H9 (cell line): ENCODE measurements around the gene TMC3. TPM values are rescaled to one million over a fixed set of nuclear protein-coding genes. Genes with fewer than 3 reads are reported as not detected.

ENCODE experiments used
- DNase-seq: peaks from one replicate; pipeline ENCODE4 v3.0.0-alpha.2; 2017
- H2AFZ ChIP-seq: one replicate; pipeline ENCODE4 v1.6.1; 2013; ENCODE audit warnings: mild to moderate bottlenecking, low read length, control low read depth, moderate library complexity
- H2AK5ac ChIP-seq: 2 replicates; pipeline ENCODE4 v1.6.1; 2013; ENCODE audit warnings: low read length, control low read depth, mixed read lengths; ENCODE audit not compliant: insufficient read length
- H2BK120ac ChIP-seq: one replicate; pipeline ENCODE4 v1.6.1; 2013; ENCODE audit warnings: low read depth, mild to moderate bottlenecking, low read length, control low read depth, inconsistent platforms; ENCODE audit not compliant: poor library complexity, severe bottlenecking
- H2BK12ac ChIP-seq: 2 replicates; pipeline ENCODE4 v1.6.1; 2013; ENCODE audit warnings: low read length, control low read depth, mixed read lengths, low read depth; ENCODE audit not compliant: insufficient read length
- H2BK15ac ChIP-seq: 2 replicates; pipeline ENCODE4 v1.6.1; 2013; ENCODE audit warnings: low read depth, low read length, control low read depth
- H2BK20ac ChIP-seq: one replicate; pipeline ENCODE4 v1.6.1; 2013; ENCODE audit warnings: low read depth, mild to moderate bottlenecking, low read length, control low read depth, inconsistent platforms; ENCODE audit not compliant: poor library complexity, severe bottlenecking
- H2BK5ac ChIP-seq: 2 replicates; pipeline ENCODE4 v1.6.1; 2013; ENCODE audit warnings: low read length, control low read depth, mixed read lengths; ENCODE audit not compliant: insufficient read length
- H3K14ac ChIP-seq: 2 replicates; pipeline ENCODE4 v1.6.1; 2013; ENCODE audit warnings: low read length, control low read depth; ENCODE audit not compliant: insufficient read depth
- H3K18ac ChIP-seq: 2 replicates; pipeline ENCODE4 v1.6.1; 2013; ENCODE audit warnings: low read depth, mild to moderate bottlenecking, mixed read lengths, low read length, control low read depth; ENCODE audit not compliant: insufficient read length
- H3K23ac ChIP-seq: 2 replicates; pipeline ENCODE4 v1.6.1; 2013; ENCODE audit warnings: low read length, control low read depth, mixed read lengths, low read depth; ENCODE audit not compliant: insufficient read length
- H3K23me2 ChIP-seq: 2 replicates; pipeline ENCODE4 v1.6.1; 2013; ENCODE audit warnings: low read depth, mild to moderate bottlenecking, mixed read lengths, low read length, control low read depth; ENCODE audit not compliant: insufficient read length, poor library complexity, severe bottlenecking
- H3K27ac ChIP-seq: 2 replicates; pipeline ENCODE4 v1.5.1; 2013; ENCODE audit warnings: low read length, control low read depth, mixed read lengths, low read depth; ENCODE audit not compliant: insufficient read length
- H3K27me3 ChIP-seq: 2 replicates; pipeline ENCODE4 v1.6.1; 2013; ENCODE audit warnings: low read length, control low read depth, inconsistent platforms; ENCODE audit not compliant: insufficient read depth
- H3K4ac ChIP-seq: 2 replicates; pipeline ENCODE4 v1.6.1; 2013; ENCODE audit warnings: low read depth, mild to moderate bottlenecking, control low read depth, inconsistent platforms, low read length, moderate library complexity
- H3K4me1 ChIP-seq: 2 replicates; pipeline ENCODE4 v1.6.1; 2013; ENCODE audit warnings: low read length, control low read depth, inconsistent platforms; ENCODE audit not compliant: insufficient read depth
- H3K4me2 ChIP-seq: 2 replicates; pipeline ENCODE4 v1.6.1; 2013; ENCODE audit warnings: low read length, control low read depth, mixed read lengths; ENCODE audit not compliant: insufficient read length, insufficient read depth
- H3K56ac ChIP-seq: 2 replicates; pipeline ENCODE4 v1.6.1; 2013; ENCODE audit warnings: low read depth, mild to moderate bottlenecking, mixed read lengths, low read length, control low read depth; ENCODE audit not compliant: insufficient read length
- H3K79me1 ChIP-seq: 2 replicates; pipeline ENCODE4 v1.6.1; 2013; ENCODE audit warnings: low read depth, mild to moderate bottlenecking, moderate library complexity, low read length, control low read depth, inconsistent platforms; ENCODE audit not compliant: insufficient read depth, poor library complexity, severe bottlenecking
- H3K79me2 ChIP-seq: 2 replicates; pipeline ENCODE4 v1.6.1; 2013; ENCODE audit warnings: low read length, control low read depth, inconsistent platforms; ENCODE audit not compliant: insufficient read depth
- H3K9ac ChIP-seq: 2 replicates; pipeline ENCODE4 v1.6.1; 2013; ENCODE audit warnings: low read length, control low read depth, mixed read lengths; ENCODE audit not compliant: insufficient read length; ENCODE audit errors: extremely low read depth
- H3K9me3 ChIP-seq: one replicate; pipeline ENCODE4 v1.6.1; 2013; ENCODE audit warnings: low read depth, low read length, inconsistent platforms; ENCODE audit not compliant: control insufficient read depth
- H3T11ph ChIP-seq: one replicate; pipeline ENCODE4 v1.6.1; 2013; ENCODE audit warnings: mild to moderate bottlenecking, low read length, control low read depth, inconsistent platforms
- H4K20me1 ChIP-seq: one replicate; pipeline ENCODE4 v1.6.1; 2013; ENCODE audit not compliant: control insufficient read depth, insufficient read length, insufficient read depth
- H4K5ac ChIP-seq: 2 replicates; pipeline ENCODE4 v1.6.1; 2013; ENCODE audit warnings: low read depth, mild to moderate bottlenecking, mixed read lengths, low read length, control low read depth; ENCODE audit not compliant: insufficient read length
- H4K8ac ChIP-seq: replicated peaks from 2 replicates; pipeline ENCODE4 v1.6.1; 2013; ENCODE audit warnings: low read length, control low read depth, mixed read lengths, low read depth; ENCODE audit not compliant: insufficient read length
- H4K91ac ChIP-seq: 2 replicates; pipeline ENCODE4 v1.6.1; 2013; ENCODE audit warnings: low read depth, mild to moderate bottlenecking, moderate library complexity, mixed read lengths, low read length, control low read depth; ENCODE audit not compliant: insufficient read length
- H3K27ac Mint-ChIP-seq, 3 experiments: 2 replicates in 2 of 3; 3 replicates in 1 of 3; pipeline ENCODE4 v1.8.0; 2020 to 2021; ENCODE audit warnings: mixed read lengths in 3 of 3, mild to moderate bottlenecking in 1 of 3, moderate library complexity in 1 of 3
- H3K27me3 Mint-ChIP-seq: 2 replicates; pipeline ENCODE4 v1.8.0; 2021; ENCODE audit warnings: low read depth, mild to moderate bottlenecking, moderate library complexity, mixed read lengths
- H3K36me3 Mint-ChIP-seq, 3 experiments: 2 replicates in 2 of 3; 3 replicates in 1 of 3; pipeline ENCODE4 v1.8.0; 2020 to 2021; ENCODE audit warnings: low read depth in 3 of 3, mixed read lengths in 3 of 3; ENCODE audit not compliant: insufficient read depth in 1 of 3
- H3K4me1 Mint-ChIP-seq, 2 experiments: 2 replicates each; pipeline ENCODE4 v1.8.0; 2020; ENCODE audit warnings: mixed read lengths in 2 of 2
- H3K4me3 Mint-ChIP-seq, 2 experiments: 2 replicates in 1 of 2; 3 replicates in 1 of 2; pipeline ENCODE4 v1.8.0; 2020 to 2021; ENCODE audit warnings: mild to moderate bottlenecking in 2 of 2, mixed read lengths in 2 of 2, moderate library complexity in 1 of 2
- H3K9me3 Mint-ChIP-seq, 2 experiments: 2 replicates in 1 of 2; 3 replicates in 1 of 2; pipeline ENCODE4 v1.8.0; 2020; ENCODE audit warnings: mild to moderate bottlenecking in 2 of 2, mixed read lengths in 2 of 2, moderate library complexity in 1 of 2
- CTCF ChIP-seq: fragments of 200-600 bp; sonication (generic); conservative IDR thresholded peaks from 3 replicates; pipeline ENCODE4 v1.8.0; 2021; ENCODE audit warnings: antibody characterized with exemption, mild to moderate bottlenecking
- WGBS: extraction: QIAGEN DNeasy Blood & Tissue Kit; methylation state at CpG from one replicate; pipeline ENCODE4 v1.1.7; 2013; ENCODE audit warnings: missing lambda C conversion rate, low lambda C conversion rate, mixed read lengths; ENCODE audit not compliant: insufficient read length; ENCODE audit errors: extremely low coverage; 5-methylcytosine and 5-hydroxymethylcytosine counted together
- total RNA-seq: library from RNA; stranded (reverse); gene quantifications from 2 replicates; pipeline ENCODE4 v1.2.1, GENCODE V29; 2021

Gene TMC3
- total RNA-seq, 1 experiment from 2014 or later: not detected

GRCh38 chr15:81311752-81312464 lies 62.1 kb downstream of the TMC3 start:
- Histone ChIP-seq H3K27ac (no peak overlapping the region), H3K14ac (no peak overlapping the region), H3K4ac (no peak overlapping the region), H3K56ac (no peak overlapping the region), H4K91ac (no peak overlapping the region), H2AK5ac (no peak overlapping the region), H3K27me3 (no peaks in the 10 kb centered on the region), H4K5ac (no peak overlapping the region), H3K23me2 (no peaks in the 10 kb centered on the region), H3K79me1 (no peaks in the 10 kb centered on the region), H2BK15ac (no peak overlapping the region), H2BK20ac (no peak overlapping the region), H3K9ac (no peak overlapping the region), H3K4me2 (no peak overlapping the region), H2BK120ac (no peak overlapping the region), H3K23ac (no peak overlapping the region), H3K79me2 (no peaks in the 10 kb centered on the region), H2BK5ac (no peak overlapping the region), H3K9me3 (no peaks in the 10 kb centered on the region), H2BK12ac (no peak overlapping the region), H3T11ph (no peak overlapping the region), H4K20me1 (no peaks in the 10 kb centered on the region), H4K8ac (no peak overlapping the region), H3K18ac (no peak overlapping the region), H2AFZ (no peak overlapping the region), H3K4me1 (no peaks in the 10 kb centered on the region)
- no peak for DNase-seq
- H3K4me1 Mint-ChIP-seq: no peaks in the 10 kb centered on the region
- no peak overlapping the region for H3K4me3 Mint-ChIP-seq
- H3K27ac Mint-ChIP-seq: peak overlapping the region in 1 of 3 experiments; percentile 31; a peak in 3 of 7 replicates
- no peaks in the 10 kb centered on the region; the same call in 1 of the 2 replicates for H3K27me3 Mint-ChIP-seq
- WGBS: no CpG with 5 or more reads among the region's 10 CpGs
- no peak for TF ChIP-seq CTCF
- H3K36me3 Mint-ChIP-seq: peaks cover 13 to 27% (median 20%) of the 10 kb centered on the region in 3 experiments
- H3K9me3 Mint-ChIP-seq: no peaks in the 10 kb centered on the region
